GM19043 (cell line): ENCODE measurements around the gene PGGHG.
"Not testable (repeated sequence)": the region's sequence is repeated elsewhere in the genome, so short reads cannot be mapped to it uniquely, and the experiment has no call there.

Source experiments
- ATAC-seq: cut with Tn5 transposase; IDR thresholded peaks from one replicate; pipeline ENCODE4 v1.9.1; 2021; ENCODE audit warnings: low read depth; ENCODE audit not compliant: unreplicated experiment

Gene PGGHG

GRCh38 chr11:284105-285020, 4.6 kb upstream of the PGGHG start:
- ATAC-seq: no peak

GRCh38 chr11:285021-285893, 3.7 kb upstream of the PGGHG start:
- ATAC-seq: no peak

- ATAC-seq: no peak
Observed at GRCh38 chr11:285894-286220, 3.1 kb upstream of the PGGHG start.

- not testable (repeated sequence) for ATAC-seq
Observed at GRCh38 chr11:286977-287820, 1.7 kb upstream of the PGGHG start.

- ATAC-seq: no peak
Observed at GRCh38 chr11:287821-288477, 977 bp upstream of the PGGHG start.

GRCh38 chr11:289398-289711, 429 bp downstream of the PGGHG start:
- ATAC-seq: no peak

GRCh38 chr11:289712-290620, 1.0 kb downstream of the PGGHG start:
- no peak for ATAC-seq

GRCh38 chr11:290621-291231, 1.8 kb downstream of the PGGHG start:
- no peak for ATAC-seq

- ATAC-seq: no peak
Observed at GRCh38 chr11:291281-292210, 2.6 kb downstream of the PGGHG start.

GRCh38 chr11:292211-293121, 3.5 kb downstream of the PGGHG start:
- ATAC-seq: no peak

GRCh38 chr11:293271-293851, 4.4 kb downstream of the PGGHG start:
- no peak for ATAC-seq

GRCh38 chr11:293852-294661, 5.1 kb downstream of the PGGHG start:
- ATAC-seq: no peak

GRCh38 chr11:294780-295179, 5.9 kb downstream of the PGGHG start:
- ATAC-seq: no peak

- no peak for ATAC-seq
Observed at GRCh38 chr11:295351-296170, 6.6 kb downstream of the PGGHG start.
